H1 (cell line): ENCODE measurements around the gene PITPNC1. TPM values are rescaled to one million over a fixed set of nuclear protein-coding genes. Genes with fewer than 3 reads are reported as not detected.

ENCODE experiments used
- CTCF ChIA-PET: fragments of 300-600 bp; sonication (Branson Sonifier 250); formaldehyde crosslinking; loops from one replicate; lab custom pipeline; 2021; ENCODE audit not compliant: partially characterized antibody; lab: Charles Lee
- POLR2A ChIA-PET: fragments of 300-600 bp; sonication (Branson Sonifier 250); formaldehyde crosslinking; loops from one replicate; lab custom pipeline; 2021; ENCODE audit warnings: inconsistent platforms; ENCODE audit not compliant: partially characterized antibody; lab: Charles Lee
- DNase-seq, 2 experiments: peaks; one replicate each; pipeline versions ENCODE4 v3.0.0 to v3.0.0-alpha.2; 2010 to 2022; ENCODE audit warnings: low spot score in 2 of 2, low read depth in 1 of 2, mixed read lengths in 1 of 2
- FAIRE-seq: peaks from 2 replicates; lab custom pipeline; 2011; peaks lifted over from hg19 to GRCh38; lab: Jason Lieb, UNC
- H2AFZ ChIP-seq: 2 replicates; pipeline ENCODE4 v1.8.1; 2012; ENCODE audit warnings: low read length, inconsistent platforms
- H2AK5ac ChIP-seq: 2 replicates; pipeline ENCODE4 v1.6.1; 2013; ENCODE audit warnings: low read depth, low read length
- H2BK120ac ChIP-seq: replicated peaks from 2 replicates; pipeline ENCODE3; 2013; ENCODE audit warnings: low read depth, low read length, inconsistent platforms
- H2BK12ac ChIP-seq: 2 replicates; pipeline ENCODE4 v1.6.1; 2013; ENCODE audit warnings: low read depth, low read length
- H2BK15ac ChIP-seq: 2 replicates; pipeline ENCODE4 v1.6.1; 2013; ENCODE audit warnings: low read length
- H2BK20ac ChIP-seq: 2 replicates; pipeline ENCODE4 v1.6.1; 2013; ENCODE audit warnings: low read length
- H2BK5ac ChIP-seq: 2 replicates; pipeline ENCODE4 v1.6.1; 2013; ENCODE audit warnings: low read depth, low read length
- H3K14ac ChIP-seq: 2 replicates; pipeline ENCODE4 v1.6.1; 2013; ENCODE audit warnings: inconsistent platforms; ENCODE audit not compliant: insufficient read length
- H3K18ac ChIP-seq: 2 replicates; pipeline ENCODE4 v1.6.1; 2013; ENCODE audit warnings: low read length; ENCODE audit errors: extremely low read depth
- H3K23ac ChIP-seq: 2 replicates; pipeline ENCODE4 v1.6.1; 2013; ENCODE audit warnings: inconsistent platforms; ENCODE audit not compliant: insufficient read length
- H3K23me2 ChIP-seq: 2 replicates; pipeline ENCODE4 v1.6.1; 2013; ENCODE audit warnings: low read depth, low read length
- H3K27ac ChIP-seq: 2 replicates; pipeline ENCODE4 v1.6.1; 2011; ENCODE audit warnings: low read depth, low read length, inconsistent platforms
- H3K27me3 ChIP-seq, 4 experiments: replicated peaks in 1 of 4; 1 replicate in 1 of 4; 2 replicates in 3 of 4; pipeline versions ENCODE4 v1.6.1 to v1.8.1; 2011 to 2013; ENCODE audit warnings: low read length in 3 of 4, mild to moderate bottlenecking in 3 of 4, inconsistent platforms in 2 of 4, mixed read lengths in 2 of 4, moderate library complexity in 1 of 4; ENCODE audit not compliant: control insufficient read depth in 3 of 4, insufficient read depth in 3 of 4; ENCODE audit errors: extremely low read depth in 1 of 4
- H3K36me3 ChIP-seq, 4 experiments: 2 replicates each; pipeline versions ENCODE4 v1.6.1 to v1.8.1; 2011 to 2013; ENCODE audit warnings: mild to moderate bottlenecking in 4 of 4, low read length in 3 of 4, moderate library complexity in 2 of 4, control low read depth in 1 of 4, inconsistent platforms in 1 of 4; ENCODE audit not compliant: insufficient read depth in 4 of 4, control insufficient read depth in 2 of 4
- H3K4ac ChIP-seq: replicated peaks from 2 replicates; pipeline ENCODE3; 2013; ENCODE audit warnings: low read length, low read depth, mixed read lengths, inconsistent platforms; ENCODE audit not compliant: insufficient read length
- H3K4me1 ChIP-seq, 4 experiments: replicated peaks in 1 of 4; 1 replicate in 1 of 4; 2 replicates in 3 of 4; pipeline versions ENCODE4 v1.6.1 to v1.8.1; 2011 to 2013; ENCODE audit warnings: low read length in 3 of 4, inconsistent platforms in 2 of 4, mixed read lengths in 1 of 4; ENCODE audit not compliant: insufficient read depth in 4 of 4, control insufficient read depth in 3 of 4
- H3K4me2 ChIP-seq, 2 experiments: 2 replicates each; pipeline versions ENCODE4 v1.6.1 to v1.8.1; 2011 to 2013; ENCODE audit warnings: low read depth in 2 of 2, low read length in 2 of 2, control low read depth in 1 of 2, inconsistent platforms in 1 of 2, mild to moderate bottlenecking in 1 of 2; ENCODE audit not compliant: insufficient read depth in 1 of 2
- H3K4me3 ChIP-seq, 4 experiments: fragments of 200-600, 300-600 bp in 1 of 4; sonication (generic), shearing (Covaris generic), sonication (Bioruptor Twin) in 1 of 4; 2 replicates each; pipeline versions ENCODE4 v1.5.1 to v1.8.1; 2011 to 2016; ENCODE audit warnings: low read length in 4 of 4, low read depth in 3 of 4, control low read depth in 2 of 4, inconsistent platforms in 2 of 4, mild to moderate bottlenecking in 2 of 4, mixed read lengths in 1 of 4, moderate library complexity in 1 of 4; ENCODE audit not compliant: insufficient read depth in 2 of 4; ENCODE audit errors: extremely low read depth in 1 of 4
- H3K56ac ChIP-seq: replicated peaks from 2 replicates; pipeline ENCODE3; 2013; ENCODE audit warnings: low read depth, mild to moderate bottlenecking, mixed read lengths, low read length, inconsistent platforms; ENCODE audit not compliant: insufficient read length
- H3K79me1 ChIP-seq: 2 replicates; pipeline ENCODE4 v1.6.1; 2013; ENCODE audit warnings: low read depth, low read length, control low read depth
- H3K79me2 ChIP-seq, 2 experiments: 2 replicates each; pipeline versions ENCODE4 v1.6.1 to v1.8.1; 2012 to 2013; ENCODE audit warnings: low read length in 2 of 2, mild to moderate bottlenecking in 2 of 2, inconsistent platforms in 1 of 2; ENCODE audit not compliant: insufficient read depth in 2 of 2, control insufficient read depth in 1 of 2
- H3K9ac ChIP-seq, 4 experiments: replicated peaks in 1 of 4; 1 replicate in 1 of 4; 2 replicates in 3 of 4; pipeline versions ENCODE4 v1.6.1 to v1.8.1; 2011 to 2013; ENCODE audit warnings: low read depth in 3 of 4, low read length in 3 of 4, control low read depth in 2 of 4, mild to moderate bottlenecking in 2 of 4, moderate library complexity in 2 of 4, inconsistent platforms in 1 of 4; ENCODE audit errors: extremely low read depth in 1 of 4
- H3K9me3 ChIP-seq, 2 experiments: 2 replicates each; pipeline versions ENCODE4 v1.6.1 to v1.8.1; 2012 to 2013; ENCODE audit warnings: mild to moderate bottlenecking in 2 of 2, moderate library complexity in 2 of 2, control low read depth in 1 of 2, inconsistent platforms in 1 of 2, low read depth in 1 of 2, low read length in 1 of 2, mixed read lengths in 1 of 2; ENCODE audit not compliant: insufficient read depth in 2 of 2
- H4K20me1 ChIP-seq, 2 experiments: replicated peaks in 1 of 2; 2 replicates each; pipeline versions ENCODE3 to v1.8.1; 2011 to 2013; ENCODE audit warnings: inconsistent platforms in 2 of 2, low read length in 2 of 2, mild to moderate bottlenecking in 1 of 2; ENCODE audit not compliant: insufficient read depth in 2 of 2, control insufficient read depth in 1 of 2
- H4K5ac ChIP-seq: 2 replicates; pipeline ENCODE4 v1.6.1; 2013; ENCODE audit warnings: low read length, low read depth, mixed read lengths, inconsistent platforms; ENCODE audit not compliant: insufficient read length
- H4K8ac ChIP-seq: 2 replicates; pipeline ENCODE4 v1.8.0; 2013; ENCODE audit warnings: mild to moderate bottlenecking, moderate library complexity, low read length, inconsistent platforms; ENCODE audit not compliant: insufficient read depth; ENCODE audit errors: extremely low read depth
- H4K91ac ChIP-seq: replicated peaks from 2 replicates; pipeline ENCODE3; 2013; ENCODE audit warnings: low read length, mixed read lengths, inconsistent platforms; ENCODE audit not compliant: insufficient read length
- CREB1 ChIP-seq: IDR thresholded peaks from 2 replicates; pipeline ENCODE4 v1.6.1; 2012; ENCODE audit warnings: inconsistent platforms
- EGR1 ChIP-seq: IDR thresholded peaks from 2 replicates; pipeline ENCODE4 v1.6.1; 2011; ENCODE audit warnings: low read depth, low read length, borderline replicate concordance
- EP300 ChIP-seq, 2 experiments: IDR thresholded peaks; 1 replicate in 1 of 2; 2 replicates in 1 of 2; pipeline ENCODE4 v1.6.1; 2011 to 2012; ENCODE audit warnings: low read depth in 2 of 2, low read length in 2 of 2, mild to moderate bottlenecking in 2 of 2, borderline replicate concordance in 1 of 2, inconsistent platforms in 1 of 2, moderate library complexity in 1 of 2
- EZH2 ChIP-seq: fragments of 200-600 bp; sonication (generic); IDR thresholded peaks from 2 replicates; pipeline ENCODE4 v1.7.1; 2012; ENCODE audit warnings: low read depth, mild to moderate bottlenecking, moderate library complexity, low read length, inconsistent platforms; ENCODE audit not compliant: severe bottlenecking
- NRF1 ChIP-seq: IDR thresholded peaks from 2 replicates; pipeline ENCODE4 v1.6.1; 2011; ENCODE audit warnings: mild to moderate bottlenecking, low read depth, low read length, improper control_type of control experiment
- RBBP5 ChIP-seq: IDR thresholded peaks from 2 replicates; pipeline ENCODE4 v1.7.1; 2012; ENCODE audit warnings: low read depth, mild to moderate bottlenecking, inconsistent platforms, low read length, moderate library complexity, borderline replicate concordance
- ZNF274 ChIP-seq: IDR thresholded peaks from 2 replicates; pipeline ENCODE4 v1.7.0; 2012; ENCODE audit warnings: low read length, borderline replicate concordance; ENCODE audit errors: extremely low read depth
- WGBS, 2 experiments: shearing (Covaris generic) in 1 of 2; methylation state at CpG; one replicate each; pipeline versions ENCODE4 v1.1.6 to v1.1.7; 2013 to 2015; ENCODE audit warnings: low lambda C conversion rate in 2 of 2, mixed read lengths in 2 of 2, inconsistent platforms in 1 of 2, low coverage in 1 of 2, missing lambda C conversion rate in 1 of 2; ENCODE audit not compliant: insufficient replicate concordance in 2 of 2, insufficient coverage in 1 of 2, insufficient read length in 1 of 2; ENCODE audit errors: extremely low coverage in 1 of 2, missing lambda C conversion rate in 1 of 2; 5-methylcytosine and 5-hydroxymethylcytosine counted together
- polyA plus RNA-seq, 7 experiments: library from polyadenylated mRNA; depleted of rRNA in 3 of 7; stranded (reverse) in 5 of 7; unstranded in 2 of 7; fragments of >200 nt in 5 of 7; fragments of 200-250 nt in 2 of 7; gene quantifications; 1 replicate in 5 of 7; 2 replicates in 1 of 7; 4 replicates in 1 of 7; pipeline versions ENCODE4 v1.2.1 to v1.2.3, GENCODE V29; 2011 to 2013; ENCODE audit warnings: missing spikeins in 2 of 7, mixed read lengths in 2 of 7
- total RNA-seq: library from RNA; stranded (reverse); fragmentation: NEBNext Ultra II Directional; extraction: Animal tissue kit (Norgen Biotek cat#: 25700); gene quantifications from 2 replicates; pipeline ENCODE4 v1.2.1, GENCODE V29; 2021

The PITPNC1 gene
- total and polyA plus RNA-seq, 2 of the 8 experiments (the other 6 are each of a cell fraction or from before 2014, with no cell fraction given) = 17.6 to 54.7 TPM

- CTCF ChIA-PET = interaction anchor here (1.0 to 5.1 kb wide), 3 partner anchors 12 to 22 kb away, joined by 3 to 27 read pairs (median 4); no protein-coding TSS in a partner anchor
- Histone ChIP-seq H2AFZ (no peak overlapping the region), H3K79me1 (peaks cover 8% of the 10 kb centered on the region), H3K14ac (no peak overlapping the region), H4K91ac (no peak overlapping the region), H3K79me2 (peaks cover 0 to 66% of the 10 kb centered on the region in 2 experiments; a peak in 2 of 4 replicates), H4K20me1 (no peaks in the 10 kb centered on the region), H3K27me3 (no peaks in the 10 kb centered on the region), H2BK5ac (no peak overlapping the region), H3K56ac (no peak overlapping the region), H3K27ac (no peak overlapping the region)
- no peak for FAIRE-seq
- TF ChIP-seq ZNF274 (no peak), EGR1 (no peak), RBBP5 (no peak), NRF1 (no peak), CREB1 (no peak), EZH2 (no peak), EP300 (IDR thresholded peaks at IDR 0.05; ENCODE audit: borderline replicate concordance in 1 of 2, low read depth in 2 of 2, low read length in 2 of 2) (no peak)
- TF ChIP-seq, all 59 proteins: peak for 0
- no peak overlapping the region for H2BK20ac ChIP-seq
- H4K8ac ChIP-seq = no peak overlapping the region
- WGBS, 2 experiments = 88% methylated on average over 12 of the region's 12 CpGs; no CpG with 5 or more reads in 1 of the 2 experiments
- H3K9ac ChIP-seq = no peak overlapping the region; a peak in 1 of 7 replicates
- no peaks in the 10 kb centered on the region for H3K9me3 ChIP-seq
- no peak overlapping the region for H2BK12ac ChIP-seq
- H3K36me3 ChIP-seq = no peaks in the 10 kb centered on the region
- H2BK120ac ChIP-seq = no peak overlapping the region
- H4K5ac ChIP-seq = no peak overlapping the region
- H3K4ac ChIP-seq = no peak overlapping the region
- no peaks in the 10 kb centered on the region; the same call in 1 of the 2 replicates for H3K23me2 ChIP-seq
- no peak overlapping the region for H3K18ac ChIP-seq
- H2BK15ac ChIP-seq = no peak overlapping the region
- no peak overlapping the region for H3K23ac ChIP-seq
- POLR2A ChIA-PET = no interaction called here
- no peak overlapping the region for H2AK5ac ChIP-seq
- peaks cover 7 to 14% (median 11%) of the 10 kb centered on the region in 4 experiments for H3K4me1 ChIP-seq
- H3K4me2 ChIP-seq = no peak overlapping the region
- DNase-seq = no peak
- H3K4me3 ChIP-seq = no peak overlapping the region
Observed at GRCh38 chr17:67488161-67488560, 111.1 kb downstream of the PITPNC1 start.
